ENCODE data around the gene DYNLT4.

The DYNLT4 gene

DNA sequence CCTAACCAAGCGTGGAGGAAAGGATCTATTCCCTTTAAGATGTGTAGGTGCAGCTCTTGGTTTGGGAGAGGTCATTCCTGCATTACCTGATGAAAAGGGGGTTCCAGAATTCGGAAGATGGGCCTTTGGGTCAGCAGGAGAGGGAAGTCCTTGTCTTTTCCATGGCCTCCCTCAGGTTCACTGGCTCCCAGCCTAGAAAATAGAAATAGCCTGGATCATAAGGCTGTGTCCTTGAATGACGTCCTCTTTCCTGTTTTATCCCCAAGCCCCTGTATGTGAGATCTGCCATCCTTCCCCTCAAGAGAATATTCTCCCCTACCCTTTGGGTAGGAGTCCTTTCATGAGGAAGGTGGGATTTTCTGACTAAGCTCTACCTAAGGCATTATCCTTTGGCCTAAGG lies 46.3 kb downstream of the DYNLT4 start:
- Histone ChIP-seq H3K36me3 (peaks cover 91% of the 10 kb centered on the region), H3K27ac (no peak overlapping the region), H3K27me3 (no peaks in the 10 kb centered on the region), H3K4me1 (ENCODE audit: control insufficient read depth in 1 of 2, insufficient read depth in 1 of 2, low read depth in 1 of 2, low read length in 1 of 2) (no peaks in the 10 kb centered on the region), H3K9me3 (no peaks in the 10 kb centered on the region), H3K4me3 (ENCODE audit: low read depth in 1 of 2, low read length in 1 of 2) (no peak overlapping the region)
- TF ChIP-seq, protein P1, sequence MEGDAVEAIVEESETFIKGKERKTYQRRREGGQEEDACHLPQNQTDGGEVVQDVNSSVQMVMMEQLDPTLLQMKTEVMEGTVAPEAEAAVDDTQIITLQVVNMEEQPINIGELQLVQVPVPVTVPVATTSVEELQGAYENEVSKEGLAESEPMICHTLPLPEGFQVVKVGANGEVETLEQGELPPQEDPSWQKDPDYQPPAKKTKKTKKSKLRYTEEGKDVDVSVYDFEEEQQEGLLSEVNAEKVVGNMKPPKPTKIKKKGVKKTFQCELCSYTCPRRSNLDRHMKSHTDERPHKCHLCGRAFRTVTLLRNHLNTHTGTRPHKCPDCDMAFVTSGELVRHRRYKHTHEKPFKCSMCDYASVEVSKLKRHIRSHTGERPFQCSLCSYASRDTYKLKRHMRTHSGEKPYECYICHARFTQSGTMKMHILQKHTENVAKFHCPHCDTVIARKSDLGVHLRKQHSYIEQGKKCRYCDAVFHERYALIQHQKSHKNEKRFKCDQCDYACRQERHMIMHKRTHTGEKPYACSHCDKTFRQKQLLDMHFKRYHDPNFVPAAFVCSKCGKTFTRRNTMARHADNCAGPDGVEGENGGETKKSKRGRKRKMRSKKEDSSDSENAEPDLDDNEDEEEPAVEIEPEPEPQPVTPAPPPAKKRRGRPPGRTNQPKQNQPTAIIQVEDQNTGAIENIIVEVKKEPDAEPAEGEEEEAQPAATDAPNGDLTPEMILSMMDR (IDR thresholded peaks at IDR 0.05) = no peak

DNA sequence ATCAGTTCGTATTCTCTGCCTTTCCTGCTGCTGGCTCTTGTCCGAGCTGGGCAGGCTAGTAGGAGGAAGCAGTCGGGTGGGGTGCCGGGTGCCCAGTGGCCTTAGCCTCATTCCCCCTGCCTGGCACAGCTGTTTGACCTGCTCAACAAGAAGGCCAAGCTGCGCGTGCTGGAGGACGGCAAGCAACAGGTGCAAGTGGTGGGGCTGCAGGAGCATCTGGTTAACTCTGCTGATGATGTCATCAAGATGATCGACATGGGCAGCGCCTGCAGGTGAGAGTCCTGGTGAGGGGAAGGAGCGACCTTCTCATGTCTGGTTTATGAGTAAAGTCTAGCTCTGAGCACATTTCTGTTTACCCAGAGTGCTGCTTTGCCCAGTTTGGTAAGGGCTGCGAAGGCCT lies 48.1 kb downstream of the DYNLT4 start:
- Histone ChIP-seq H3K9me3 (no peaks in the 10 kb centered on the region), H3K27ac (no peak overlapping the region), H3K36me3 (peaks cover 97% of the 10 kb centered on the region), H3K27me3 (no peaks in the 10 kb centered on the region), H3K4me3 (ENCODE audit: low read depth in 1 of 2, low read length in 1 of 2) (no peak overlapping the region), H3K4me1 (ENCODE audit: control insufficient read depth in 1 of 2, insufficient read depth in 1 of 2, low read depth in 1 of 2, low read length in 1 of 2) (no peaks in the 10 kb centered on the region)
- TF ChIP-seq, protein P1 (IDR thresholded peaks at IDR 0.05) = no peak

DNA sequence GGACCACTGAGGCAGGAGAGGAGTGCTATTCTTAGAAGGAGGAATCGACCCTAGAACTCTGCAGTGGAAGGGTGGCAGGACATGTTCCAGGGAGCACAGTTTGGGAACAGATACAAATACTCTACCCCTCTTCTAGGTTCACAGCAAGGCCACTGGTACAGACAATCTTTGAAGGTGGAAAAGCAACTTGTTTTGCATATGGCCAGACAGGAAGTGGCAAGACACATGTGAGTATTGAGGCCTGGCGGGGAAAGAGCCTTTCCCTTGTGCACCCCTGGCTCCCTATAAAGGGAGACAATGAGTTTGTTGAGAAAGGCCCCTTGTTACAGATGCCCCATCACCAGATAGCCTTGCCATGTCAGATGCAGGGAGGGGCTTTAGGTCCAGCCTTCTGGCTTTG lies 49.7 kb downstream of the DYNLT4 start:
- Histone ChIP-seq H3K4me3 (ENCODE audit: low read depth in 1 of 2, low read length in 1 of 2) (no peak overlapping the region), H3K4me1 (ENCODE audit: control insufficient read depth in 1 of 2, insufficient read depth in 1 of 2, low read depth in 1 of 2, low read length in 1 of 2) (no peaks in the 10 kb centered on the region), H3K9me3 (no peaks in the 10 kb centered on the region), H3K36me3 (peaks cover 97% of the 10 kb centered on the region), H3K27ac (no peak overlapping the region), H3K27me3 (no peaks in the 10 kb centered on the region)
- TF ChIP-seq, protein P1 (IDR thresholded peaks at IDR 0.05) = no peak
